ENCODE data around the gene FASN.

FASN gene

DNA sequence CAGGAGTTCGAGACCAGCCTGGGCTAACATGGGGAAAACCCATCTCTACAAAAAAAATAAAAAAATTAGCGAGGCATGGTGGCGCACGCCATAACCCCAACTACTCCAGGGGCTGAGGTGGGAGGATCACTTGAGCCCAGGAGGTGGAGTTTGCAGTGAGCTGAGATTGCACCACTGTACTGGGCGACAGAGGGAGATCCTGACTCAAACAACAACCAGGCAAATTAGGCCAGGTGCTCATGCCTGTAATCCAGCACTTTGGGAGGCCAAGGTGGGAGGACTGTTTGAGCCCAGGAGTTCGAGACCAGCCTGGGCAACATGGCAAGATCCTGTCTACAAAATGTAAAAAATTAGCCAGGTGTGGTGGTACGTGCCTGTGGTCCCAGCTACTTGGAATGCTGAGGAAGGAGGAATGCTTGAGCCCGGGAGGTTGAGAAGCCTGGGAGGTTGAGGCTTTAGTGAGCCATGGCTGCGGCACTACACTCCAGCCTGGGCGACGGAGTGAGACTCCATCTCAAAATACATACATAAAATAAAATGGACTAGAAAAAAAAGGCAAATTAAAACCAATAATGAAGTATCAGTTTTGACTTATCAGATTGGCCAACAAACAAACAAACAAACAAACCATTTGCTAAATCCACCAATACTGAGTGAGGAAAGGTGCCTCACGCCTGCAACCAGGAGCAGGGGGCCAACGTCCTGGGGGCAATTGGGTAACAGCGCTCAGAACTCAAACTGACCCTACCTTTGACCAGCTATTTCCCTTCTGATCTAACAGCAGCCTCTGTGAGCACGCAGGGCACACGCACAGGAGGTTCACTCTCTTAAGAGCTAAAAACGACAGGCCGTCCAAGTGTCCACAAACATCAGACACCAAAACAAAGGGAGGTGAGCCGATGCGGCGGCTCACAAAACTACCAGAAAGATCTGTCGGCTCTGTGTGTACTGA lies 19.4 kb upstream of the FASN start:
- no peak for DNase-seq

- DNase-seq = no peak
Measured at GRCh38 chr17:82116246-82116645, 18.2 kb upstream of the FASN start.

GRCh38 chr17:82114872-82115271 lies 16.8 kb upstream of the FASN start:
- no peak for DNase-seq

GRCh38 chr17:82114447-82114846 lies 16.4 kb upstream of the FASN start:
- DNase-seq = no peak

- DNase-seq = no peak
Measured at GRCh38 chr17:82113941-82114340, 15.9 kb upstream of the FASN start.

DNA sequence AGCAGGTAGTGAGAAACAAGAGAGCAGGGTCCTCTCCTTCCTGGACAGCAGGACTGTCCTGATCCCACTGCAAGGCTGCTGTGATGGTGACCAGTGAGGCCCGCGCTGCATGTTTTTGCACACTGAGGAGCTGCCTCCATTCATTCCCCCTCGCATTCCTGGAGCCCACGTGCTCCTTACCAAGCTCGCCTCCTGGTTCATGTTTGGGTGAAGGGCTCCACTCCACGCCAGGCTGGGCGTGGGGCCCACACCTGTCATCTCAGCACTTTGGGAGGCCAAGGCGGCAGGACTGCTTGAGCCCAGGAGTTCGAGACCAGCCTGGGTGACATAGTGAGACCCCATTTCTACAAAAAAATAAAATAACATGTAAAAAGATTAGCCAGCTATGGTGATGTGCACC lies 15.4 kb upstream of the FASN start:
- DNase-seq = no peak

- DNase-seq = no peak
Measured at GRCh38 chr17:82112914-82113311, 14.9 kb upstream of the FASN start.

DNA sequence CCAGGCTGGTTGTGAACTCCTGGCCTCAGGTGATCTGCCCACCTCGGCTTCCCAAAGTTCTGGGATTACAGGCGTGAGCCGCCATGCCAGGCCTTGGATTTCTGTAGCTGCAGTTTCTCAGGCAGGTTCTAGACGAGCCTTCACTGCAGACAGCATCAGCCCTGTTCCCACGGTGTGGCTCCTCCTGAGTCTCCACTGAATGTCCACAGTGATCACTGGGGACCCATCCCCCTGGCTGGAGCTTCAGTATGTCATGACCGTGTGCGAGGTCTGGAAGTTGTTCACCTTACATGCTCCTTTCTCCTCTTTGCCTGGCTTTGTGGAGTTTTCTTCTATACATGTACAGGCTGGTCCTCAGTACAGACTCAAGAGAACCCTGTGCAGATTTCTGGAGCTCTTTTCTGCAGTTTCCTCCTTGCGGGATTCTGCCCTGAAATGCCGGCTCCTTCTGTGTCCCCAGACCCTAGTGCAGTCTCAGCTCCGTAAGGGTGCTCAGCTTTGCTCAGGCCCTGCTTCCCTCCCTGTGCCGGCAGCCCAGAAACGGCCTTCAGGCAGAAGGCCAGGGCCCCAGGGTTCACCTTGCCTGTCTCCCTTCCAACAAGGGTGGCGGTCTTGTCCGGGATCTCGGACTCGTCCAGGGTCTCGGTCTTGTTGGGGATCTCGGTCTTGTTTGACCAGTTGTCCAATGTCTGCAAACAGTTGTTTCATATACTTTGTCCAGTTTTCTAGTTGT lies 14.3 kb upstream of the FASN start:
- DNase-seq = no peak

- DNase-seq = no peak
Measured at GRCh38 chr17:82110298-82110697, 12.3 kb upstream of the FASN start.

DNA sequence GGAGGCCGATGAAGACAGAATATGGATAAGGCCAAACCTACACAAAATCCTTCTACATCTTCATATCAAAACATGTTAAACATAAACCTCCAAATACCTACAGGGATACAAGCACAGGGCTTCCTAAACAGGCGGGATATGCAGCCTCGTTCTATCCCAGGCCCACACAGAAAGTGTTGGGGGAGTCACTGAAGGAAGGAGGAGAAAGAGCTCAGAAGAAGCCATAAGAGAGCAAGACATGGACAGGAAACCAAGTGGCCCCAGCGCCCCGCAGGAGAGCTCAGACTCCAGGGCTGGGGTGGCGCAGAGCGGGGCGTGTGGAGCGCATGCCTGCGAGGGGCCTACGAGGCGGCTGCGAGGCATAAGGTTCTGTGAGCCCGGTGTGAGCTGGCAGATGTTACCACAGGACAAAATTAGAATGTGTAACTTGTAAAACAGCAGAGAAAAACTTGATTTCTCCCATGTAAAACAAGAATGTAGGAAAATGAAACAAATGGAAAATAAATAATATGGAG lies 11.0 kb upstream of the FASN start:
- no peak for DNase-seq

- no peak for DNase-seq
Measured at GRCh38 chr17:82108496-82108945, 10.5 kb upstream of the FASN start.

DNA sequence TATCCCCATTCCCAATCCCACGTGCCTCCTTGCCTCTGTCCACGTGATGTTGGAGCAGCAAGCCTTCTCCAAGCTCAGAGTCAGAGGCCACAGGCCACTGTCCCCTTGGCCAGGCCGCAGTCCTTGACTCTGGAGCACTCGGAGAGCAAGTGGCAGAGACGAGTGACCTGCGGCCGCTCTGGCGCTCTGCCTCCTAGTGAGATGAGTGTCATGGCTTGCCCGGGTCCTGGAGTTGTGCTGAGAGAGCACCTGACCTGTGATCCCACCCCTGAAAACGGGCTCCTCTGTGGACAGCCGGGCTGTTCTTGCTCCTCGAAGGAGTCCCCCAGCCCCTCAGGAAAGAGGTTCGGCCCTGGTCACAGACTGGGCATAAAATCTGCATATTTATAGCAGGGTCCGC lies 10.0 kb upstream of the FASN start:
- DNase-seq = no peak

DNA sequence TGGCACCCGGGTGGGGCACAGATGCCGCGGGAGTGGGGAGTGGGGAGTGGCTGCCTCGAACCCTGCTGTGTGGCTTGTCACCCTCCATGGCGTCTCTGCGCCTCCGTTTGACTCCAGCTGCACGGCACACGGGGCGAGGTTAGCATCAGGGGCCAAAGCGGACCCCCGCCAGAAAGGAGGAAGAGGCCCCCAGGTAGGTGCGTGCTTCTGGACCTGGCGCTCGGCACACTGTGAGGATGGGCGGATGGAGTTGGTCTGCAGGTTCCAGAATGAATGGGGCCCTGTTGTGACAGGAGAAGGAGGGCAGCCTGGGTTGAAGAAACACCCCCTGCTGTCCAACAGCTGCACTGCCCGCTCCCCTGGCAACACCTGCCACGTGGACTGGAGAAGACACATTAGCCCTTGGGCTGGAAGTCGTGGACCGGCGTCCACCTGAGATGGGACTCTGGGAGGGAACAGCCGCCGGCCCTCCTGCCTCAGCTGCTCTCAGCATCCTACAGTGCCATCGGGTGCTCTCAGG lies 9.4 kb upstream of the FASN start:
- DNase-seq = no peak

DNA sequence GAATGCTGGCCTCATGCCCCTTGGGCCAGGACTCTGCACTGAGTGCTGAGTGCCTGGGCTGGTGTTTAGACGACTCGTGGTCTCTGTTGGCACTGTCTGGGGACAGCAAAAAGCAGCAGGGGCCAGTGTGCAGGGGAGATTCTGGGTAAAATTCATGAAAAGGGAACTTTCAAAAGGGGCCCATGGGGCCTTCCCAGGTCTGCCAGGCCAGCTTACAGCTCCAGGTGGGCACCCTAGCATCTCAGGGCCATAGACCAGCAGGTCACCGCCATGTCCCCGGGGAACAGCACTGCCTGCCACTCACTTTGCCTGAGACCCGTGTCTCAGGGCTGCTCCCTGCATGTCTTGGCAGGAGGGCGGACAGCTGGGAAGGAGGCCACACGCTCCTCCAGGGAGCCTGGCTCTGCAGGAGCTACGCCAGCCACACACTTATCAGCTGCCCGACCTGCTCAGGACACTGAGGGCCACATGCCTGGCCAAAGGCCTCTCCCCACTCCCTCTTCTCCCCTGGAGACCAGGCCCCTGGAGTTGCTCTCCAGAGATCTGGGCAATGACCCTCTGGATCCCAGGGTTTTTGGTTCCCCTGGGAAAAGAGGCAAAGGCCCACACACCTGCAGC lies 8.8 kb upstream of the FASN start:
- no peak for DNase-seq

GRCh38 chr17:82105882-82106687 lies 8.0 kb upstream of the FASN start:
- DNase-seq = no peak

DNA sequence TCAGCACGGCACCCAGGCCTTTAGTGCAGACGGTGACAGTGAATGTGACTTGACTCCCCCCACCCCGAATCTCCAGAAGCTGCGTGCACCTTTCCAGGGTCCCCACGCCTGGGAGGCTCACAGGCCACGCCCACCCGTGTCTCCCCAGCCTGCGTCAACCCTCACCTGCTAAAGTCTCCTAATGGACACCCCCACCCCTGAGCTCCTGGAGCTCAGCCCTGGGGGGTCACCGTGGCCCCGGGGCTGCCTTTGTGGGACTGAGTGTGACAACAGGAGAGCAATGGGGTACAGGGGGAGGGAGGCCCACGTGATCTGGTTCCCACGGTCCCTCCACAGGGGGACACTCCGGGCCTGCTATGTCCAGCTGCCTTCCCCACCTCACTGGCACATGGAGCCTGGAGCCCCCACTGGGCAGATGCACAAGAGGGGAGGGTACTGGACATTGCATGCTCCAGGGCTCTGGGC lies 7.4 kb upstream of the FASN start:
- no peak for DNase-seq

DNA sequence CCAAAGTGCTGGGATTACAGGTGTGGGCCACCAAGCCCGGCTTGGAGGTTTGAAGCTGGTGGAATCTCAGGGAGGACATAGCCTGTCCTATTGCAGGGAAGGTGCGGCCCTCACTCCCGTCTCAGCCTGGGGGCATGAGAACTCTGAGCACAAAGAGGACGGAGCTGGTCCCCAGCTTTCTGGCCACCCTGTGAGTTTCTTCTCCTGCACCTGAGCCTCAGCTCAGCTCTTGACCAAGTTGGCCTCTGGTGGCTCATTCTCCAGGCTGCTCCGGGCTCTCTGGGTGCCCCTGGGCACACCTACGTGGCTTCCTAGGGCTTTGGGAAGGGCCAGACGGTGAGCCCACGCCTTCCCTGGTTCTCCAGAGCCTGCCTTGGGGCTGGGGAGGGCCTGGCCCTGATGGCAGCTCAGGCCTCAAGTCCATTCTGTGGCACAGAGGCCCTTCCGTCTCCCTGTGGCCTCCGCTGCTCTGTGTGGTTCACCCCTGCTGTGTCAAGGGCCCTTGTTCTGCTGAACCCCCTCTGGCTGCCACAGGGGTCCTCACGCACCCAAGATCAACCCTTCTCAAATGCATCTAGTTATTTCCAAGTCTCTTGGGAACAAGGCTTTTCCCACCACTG lies 6.9 kb upstream of the FASN start:
- no peak for DNase-seq

DNA sequence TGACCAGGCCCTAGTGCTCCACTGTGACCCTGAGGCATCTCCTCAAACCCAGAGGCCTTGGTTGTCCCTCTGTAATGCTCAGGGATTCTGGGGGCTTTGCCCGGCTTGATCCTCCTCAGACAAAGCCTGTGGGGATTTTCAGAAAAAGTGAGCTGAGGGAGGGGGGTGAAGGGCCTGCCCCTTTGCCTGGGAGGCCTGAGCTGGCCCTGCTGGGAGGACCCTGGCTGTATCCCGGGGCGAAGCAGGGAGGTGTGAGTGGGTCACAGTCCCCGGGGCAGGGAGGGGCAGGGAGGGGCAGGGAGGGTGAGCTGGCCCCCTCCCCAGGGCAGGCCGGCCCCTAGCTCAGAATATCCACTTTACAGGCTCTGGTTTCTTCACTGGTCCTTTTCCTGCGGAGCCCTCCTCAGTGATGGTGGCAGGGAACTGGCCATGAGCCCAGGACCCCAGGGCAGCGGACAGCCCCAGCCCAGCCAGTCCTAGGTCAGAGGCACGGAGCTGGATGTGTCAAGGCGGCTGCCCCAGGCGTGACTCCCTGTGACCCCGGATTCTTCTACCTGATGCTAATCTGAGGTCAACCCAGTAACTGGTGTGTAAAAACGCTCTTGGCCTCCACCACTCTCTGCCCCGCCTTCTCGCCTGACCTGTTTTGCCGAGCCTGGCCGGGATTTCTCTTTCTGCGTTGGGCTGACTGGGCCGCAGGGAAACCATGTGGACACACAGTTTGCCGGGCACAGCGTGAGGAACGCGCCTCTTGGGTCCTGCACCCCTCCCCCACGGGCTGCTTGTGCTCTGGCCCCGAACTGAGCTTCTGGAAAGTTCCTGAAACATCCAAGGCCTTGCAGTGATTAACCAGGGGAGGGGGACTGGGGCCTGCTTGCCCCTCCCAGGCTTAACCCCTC lies 5.8 kb upstream of the FASN start:
- DNase-seq = no peak

DNA sequence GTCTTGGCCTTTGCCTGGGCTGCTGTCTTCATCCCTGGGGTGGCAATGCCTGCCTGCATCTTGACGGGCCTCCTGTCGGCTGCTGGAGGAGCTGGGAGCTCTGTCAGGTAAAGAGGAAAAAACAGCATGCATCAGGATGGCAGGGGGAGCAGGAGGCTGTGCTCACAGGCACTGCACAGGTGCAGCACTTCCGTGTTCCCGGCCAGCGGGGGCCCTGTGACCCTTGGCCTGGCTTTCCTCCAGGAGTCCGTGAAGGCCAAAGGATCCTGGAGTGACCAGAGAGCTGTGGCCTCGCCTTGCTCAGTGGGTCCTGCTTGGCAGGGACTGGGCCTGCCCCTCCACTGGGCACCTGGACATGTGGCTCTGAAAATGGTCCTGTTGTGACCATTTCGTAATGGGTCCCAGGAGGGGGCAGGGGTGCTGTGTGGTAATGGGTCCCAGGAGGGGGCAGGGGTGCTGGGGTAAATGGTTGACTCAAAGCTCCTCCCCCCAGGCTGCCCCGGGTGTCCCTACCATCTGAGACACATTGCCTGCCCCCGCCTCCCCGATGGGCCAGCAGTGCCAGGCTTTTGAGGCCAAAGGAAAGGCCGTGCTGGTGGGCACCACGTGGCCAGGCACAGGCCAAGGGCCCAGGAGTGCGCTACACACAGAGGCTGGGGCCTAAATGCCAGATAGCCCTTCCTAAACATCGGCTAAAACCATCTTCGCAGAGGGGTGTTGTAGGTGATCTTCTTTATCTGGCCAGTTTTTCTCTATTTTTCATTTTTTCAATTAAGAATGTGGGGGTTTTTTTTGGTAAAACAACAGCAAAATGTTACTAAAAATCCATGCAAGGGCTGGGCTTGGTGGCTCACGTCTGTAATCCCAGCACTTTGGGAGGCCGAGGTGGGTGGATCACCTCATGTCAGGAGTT lies 4.0 kb upstream of the FASN start:
- DNase-seq = no peak

DNA sequence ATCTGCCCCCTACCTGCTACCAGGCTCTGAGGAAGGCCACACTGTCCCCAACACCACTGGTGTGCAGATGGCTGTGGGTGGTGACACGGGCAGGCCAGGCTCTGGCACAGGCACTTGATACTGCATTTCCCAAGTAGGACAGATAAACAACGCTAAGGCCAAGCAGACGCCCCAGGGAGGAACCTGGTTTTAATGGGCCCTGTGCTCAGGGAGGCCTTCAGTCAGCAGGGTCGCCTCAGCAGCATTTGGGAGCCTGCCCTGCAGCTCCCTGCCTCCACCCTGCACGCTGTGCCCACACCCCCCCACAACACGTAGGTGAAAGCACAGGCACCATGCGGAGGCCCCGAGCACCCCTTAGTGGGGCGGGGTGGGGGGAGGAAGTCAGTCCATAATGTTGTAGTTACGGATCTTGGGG lies 3.3 kb upstream of the FASN start:
- DNase-seq = no peak

Measured in NCI-H1105 treated with DMSO at 0.1 percent for 48 hours (cell line).